ENCODE results near the gene SUPT16H. TPM values are rescaled to one million over a fixed set of nuclear protein-coding genes. Genes with fewer than 3 reads are reported as not detected.

SUPT16H gene
- total RNA-seq, 4 donors from 2014 or later: 27.2 to 33.5 (median 30.8) TPM

DNA sequence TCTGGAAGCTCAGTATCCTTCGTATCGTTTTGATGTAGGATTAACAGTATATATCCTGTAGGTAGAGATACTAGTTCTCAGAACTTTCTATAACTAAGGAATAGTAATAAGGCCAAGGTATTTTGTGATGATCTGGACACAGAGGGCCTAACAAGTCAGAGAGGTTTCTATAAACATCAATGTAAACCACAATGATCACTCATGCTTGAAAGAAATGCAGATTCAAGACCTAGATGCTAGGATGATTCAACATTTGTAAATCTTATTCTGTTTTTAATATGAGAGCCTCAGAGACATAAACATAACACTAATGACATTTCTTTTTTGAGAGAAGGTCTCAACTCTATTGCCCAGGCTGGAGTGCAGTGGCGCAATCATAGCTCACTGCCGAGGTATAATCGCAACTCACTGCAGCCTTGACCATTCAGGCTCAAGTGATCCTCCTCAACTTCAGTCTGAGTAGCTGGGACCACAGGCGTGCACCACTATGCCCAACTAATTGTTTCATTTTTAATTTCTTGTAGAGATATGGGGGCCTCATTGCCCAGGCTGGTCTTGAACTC lies 16.2 kb downstream of the SUPT16H start:
- H3K4me1 ChIP-seq: peaks cover 0 to under 1% of the 10 kb centered on the region in 2 donors
- no peak overlapping the region for H3K4me3 ChIP-seq
- ATAC-seq (no peak), DNase-seq (no peak)
- H3K27ac ChIP-seq: no peak overlapping the region
- intact Hi-C loops (cut with DNase I; ENCODE audit: low total_unique reads): no loop called here
- TF ChIP-seq CTCF (IDR thresholded peaks at IDR 0.05 in 4 of 5, conservative IDR thresholded peaks at IDR 0.05 in 1 of 5): no peak
- no peak for TF ChIP-seq POLR2A (IDR thresholded peaks at IDR 0.05)
- peaks cover 3 to 99% of the 10 kb centered on the region in 2 donors for H3K36me3 ChIP-seq
- H3K9me3 ChIP-seq: no peaks in the 10 kb centered on the region
- in situ Hi-C loops (cut with MboI; ENCODE audit: low sequenced_read_pairs in 4 of 4): no loop called here
- no peaks in the 10 kb centered on the region for H3K27me3 ChIP-seq

DNA sequence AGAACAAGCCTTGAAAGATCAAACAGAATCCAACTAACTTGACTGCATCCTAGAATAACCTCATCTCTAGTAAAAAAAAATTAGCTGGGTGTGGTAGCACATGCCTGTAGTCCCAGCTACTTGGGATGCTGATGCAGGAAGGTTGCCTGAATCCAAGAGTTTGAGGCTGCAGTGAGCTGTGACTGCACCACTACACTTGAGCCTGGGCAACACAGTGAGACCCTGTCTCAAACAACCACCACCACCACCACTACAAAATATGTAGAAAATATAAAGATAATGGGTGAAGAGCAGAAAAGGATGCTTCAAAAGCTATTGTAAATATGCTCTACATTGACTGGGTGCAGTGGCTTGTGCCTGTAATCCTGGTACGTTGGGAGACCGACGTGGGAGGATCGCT lies 27.3 kb downstream of the SUPT16H start:
- ATAC-seq (no peak), DNase-seq (no peak)
- H3K27ac ChIP-seq: no peak overlapping the region
- no peaks in the 10 kb centered on the region for H3K4me1 ChIP-seq
- TF ChIP-seq POLR2A (IDR thresholded peaks at IDR 0.05) (no peak), CTCF (IDR thresholded peaks at IDR 0.05 in 4 of 5, conservative IDR thresholded peaks at IDR 0.05 in 1 of 5) (no peak)
- peaks cover 12 to 93% of the 10 kb centered on the region in 2 donors for H3K36me3 ChIP-seq
- intact Hi-C loops (cut with DNase I; ENCODE audit: low total_unique reads): loop anchor here (5.0 kb wide), 1 partner anchor 51 kb away; no protein-coding TSS in a partner anchor
- no peaks in the 10 kb centered on the region for H3K27me3 ChIP-seq
- in situ Hi-C loops (cut with MboI; ENCODE audit: low sequenced_read_pairs in 4 of 4): loop anchor here in 1 of 4 donors (10.0 kb wide), 1 partner anchor 48 kb away; no protein-coding TSS in a partner anchor
- no peaks in the 10 kb centered on the region for H3K9me3 ChIP-seq
- no peak overlapping the region for H3K4me3 ChIP-seq

- H3K4me1 ChIP-seq: no peaks in the 10 kb centered on the region
- no peak overlapping the region for H3K4me3 ChIP-seq
- in situ Hi-C loops (cut with MboI; ENCODE audit: low sequenced_read_pairs in 4 of 4): loop anchor here in 1 of 4 donors (10.0 kb wide), 1 partner anchor 52 kb away; no protein-coding TSS in a partner anchor
- peak in 1 of 2 donors; percentile 3 for DNase-seq
- no peak overlapping the region for H3K27ac ChIP-seq
- intact Hi-C loops (cut with DNase I; ENCODE audit: low total_unique reads): no loop called here
- TF ChIP-seq POLR2A (IDR thresholded peaks at IDR 0.05): no peak
- no peak for TF ChIP-seq CTCF (IDR thresholded peaks at IDR 0.05 in 4 of 5, conservative IDR thresholded peaks at IDR 0.05 in 1 of 5)
- no peaks in the 10 kb centered on the region for H3K27me3 ChIP-seq
- no peaks in the 10 kb centered on the region for H3K9me3 ChIP-seq
- no peak for ATAC-seq
- peaks cover 4 to 67% of the 10 kb centered on the region in 2 donors for H3K36me3 ChIP-seq
These were observed 31.2 kb downstream of the SUPT16H start for GRCh38 chr14:21352587-21352986.

DNA sequence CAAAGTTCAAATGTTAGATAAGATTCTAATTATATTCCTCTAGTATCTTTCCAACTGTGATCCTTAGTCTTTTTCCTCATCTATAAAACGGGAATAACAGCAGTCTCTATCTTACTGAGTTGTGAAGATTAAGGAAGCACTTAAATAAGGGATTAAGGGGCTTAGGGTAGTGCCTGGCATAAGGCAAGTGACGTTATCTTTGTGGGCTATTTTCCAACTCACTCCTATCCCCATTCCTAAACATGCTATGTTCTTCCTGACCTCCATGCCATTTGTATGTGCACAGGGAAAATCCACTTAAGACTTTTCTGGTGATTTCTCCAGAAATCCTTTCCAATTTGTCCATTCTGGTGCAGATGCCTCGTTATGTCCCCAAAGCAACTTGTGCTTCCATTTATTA lies 33.3 kb downstream of the SUPT16H start:
- Histone ChIP-seq H3K9me3 (no peaks in the 10 kb centered on the region), H3K27me3 (no peaks in the 10 kb centered on the region), H3K27ac (no peak overlapping the region), H3K36me3 (peaks cover 4 to 47% of the 10 kb centered on the region in 2 donors), H3K4me3 (no peak overlapping the region), H3K4me1 (no peaks in the 10 kb centered on the region)
- DNase-seq (no peak), ATAC-seq (no peak)
- in situ Hi-C loops (cut with MboI; ENCODE audit: low sequenced_read_pairs in 4 of 4) (loop anchor here in 1 of 4 donors (10.0 kb wide), 1 partner anchor 54 kb away; no protein-coding TSS in a partner anchor), intact Hi-C loops (cut with DNase I; ENCODE audit: low total_unique reads) (no loop called here)
- TF ChIP-seq POLR2A (IDR thresholded peaks at IDR 0.05): no peak
- no peak for TF ChIP-seq CTCF (IDR thresholded peaks at IDR 0.05 in 4 of 5, conservative IDR thresholded peaks at IDR 0.05 in 1 of 5)

Data from gastrocnemius medialis (tissue), 4 donors.